ENCODE data around the gene CUL5. TPM values are rescaled to one million over a fixed set of nuclear protein-coding genes. Genes with fewer than 3 reads are reported as not detected.

The CUL5 gene
- total RNA-seq, 1 experiment from 2014 or later, result 34.3 TPM

DNA sequence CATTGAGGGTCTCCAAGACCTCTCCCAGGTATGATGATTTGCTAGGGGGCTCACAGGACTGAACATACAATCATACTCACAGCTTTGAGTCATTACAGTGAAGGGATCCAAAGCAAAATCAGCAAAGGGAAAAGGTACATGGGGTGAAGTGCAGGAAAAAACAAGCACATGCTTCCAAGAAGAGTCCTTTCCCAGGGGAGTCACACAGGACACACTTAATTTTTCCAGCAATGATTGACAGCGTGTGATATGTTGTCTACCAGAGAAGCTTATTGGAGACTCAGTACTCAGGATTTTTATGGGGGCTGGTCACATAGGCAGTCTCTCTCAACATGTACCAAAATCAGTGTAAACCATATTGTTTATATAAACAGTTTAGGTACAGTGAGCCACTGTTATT lies 25.3 kb downstream of the CUL5 start:
- peaks cover 43% of the 10 kb centered on the region for H3K79me2 ChIP-seq (ENCODE audit: low read depth)
- H3K4me3 ChIP-seq, result no peak overlapping the region
- no peak overlapping the region for H2AFZ ChIP-seq
- peaks cover 49% of the 10 kb centered on the region for H4K20me1 ChIP-seq (ENCODE audit: insufficient read depth)
- H3K4me2 ChIP-seq, result no peak overlapping the region
- BruUV-seq (replicated peaks), result no TSS peak
- no peak for DNase-seq
- intact Hi-C loops (cut with micrococcal nuclease; ENCODE audit: unreplicated experiment), result no loop called here
- no peaks in the 10 kb centered on the region for H3K4me1 ChIP-seq (replicated peaks; ENCODE audit: insufficient read depth)
- H3F3A ChIP-seq (ENCODE audit: insufficient read depth, low read depth), result no peaks in the 10 kb centered on the region
- TF ChIP-seq CTCF (conservative IDR thresholded peaks at IDR 0.05), result no peak
- TF ChIP-seq EZH2 (IDR thresholded peaks at IDR 0.05; ENCODE audit: low read depth), result no peak
- H3K9me3 ChIP-seq (ENCODE audit: insufficient read depth, low read depth), result no peaks in the 10 kb centered on the region
- no peaks in the 10 kb centered on the region for H3K27me3 ChIP-seq (ENCODE audit: insufficient read depth, low read depth)
- ChIA-PET POLR2A (ENCODE audit: unreplicated experiment) (interaction anchor here (0.9 kb wide), 1 partner anchor 15 kb away, joined by 3 read pairs; no protein-coding TSS in a partner anchor), CTCF (no interaction called here)
- H3K27ac ChIP-seq, result no peak overlapping the region
- H3K9me2 ChIP-seq (ENCODE audit: insufficient read depth), result no peaks in the 10 kb centered on the region
- peaks cover 10% of the 10 kb centered on the region; the same call in 1 of the 2 replicates for H3K36me3 ChIP-seq (ENCODE audit: low read depth)

DNA sequence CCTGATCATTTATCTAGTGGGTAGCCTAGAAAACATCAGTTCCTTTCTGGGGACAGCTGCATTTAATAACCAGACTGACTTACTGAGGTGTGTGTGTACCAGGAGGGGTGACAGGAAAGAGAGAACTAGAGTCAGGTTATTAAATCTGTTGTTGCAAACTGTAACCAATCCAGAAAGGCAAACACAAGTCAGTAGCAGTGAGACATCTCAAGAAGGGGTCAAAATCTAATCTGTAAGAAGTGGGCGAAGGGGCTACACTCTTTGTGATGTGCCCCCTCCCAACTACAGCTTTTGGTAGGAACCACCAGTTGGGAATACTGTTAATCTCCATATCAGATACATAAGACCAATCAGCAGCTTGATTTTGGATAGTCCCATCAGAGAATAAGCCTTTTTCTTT lies 26.3 kb downstream of the CUL5 start:
- Histone ChIP-seq H3K4me1 (replicated peaks; ENCODE audit: insufficient read depth) (no peaks in the 10 kb centered on the region), H3K9me3 (ENCODE audit: insufficient read depth, low read depth) (no peaks in the 10 kb centered on the region), H3F3A (ENCODE audit: insufficient read depth, low read depth) (0 out of 2 replicates have a peak, but pooled peaks cover 3% of the 10 kb centered on the region), H3K27ac (no peak overlapping the region), H3K9me2 (ENCODE audit: insufficient read depth) (no peaks in the 10 kb centered on the region), H3K79me2 (ENCODE audit: low read depth) (peaks cover 38% of the 10 kb centered on the region), H3K4me2 (no peak overlapping the region), H2AFZ (no peak overlapping the region), H3K36me3 (ENCODE audit: low read depth) (peaks cover 15% of the 10 kb centered on the region; the same call in 1 of the 2 replicates), H3K27me3 (ENCODE audit: insufficient read depth, low read depth) (no peaks in the 10 kb centered on the region), H4K20me1 (ENCODE audit: insufficient read depth) (peaks cover 52% of the 10 kb centered on the region), H3K4me3 (no peak overlapping the region)
- ChIA-PET POLR2A (ENCODE audit: unreplicated experiment) (no interaction called here), CTCF (no interaction called here)
- no TSS peak for BruUV-seq (replicated peaks)
- intact Hi-C loops (cut with micrococcal nuclease; ENCODE audit: unreplicated experiment), result no loop called here
- no peak for DNase-seq
- TF ChIP-seq EZH2 (IDR thresholded peaks at IDR 0.05; ENCODE audit: low read depth) (no peak), CTCF (conservative IDR thresholded peaks at IDR 0.05) (no peak)

DNA sequence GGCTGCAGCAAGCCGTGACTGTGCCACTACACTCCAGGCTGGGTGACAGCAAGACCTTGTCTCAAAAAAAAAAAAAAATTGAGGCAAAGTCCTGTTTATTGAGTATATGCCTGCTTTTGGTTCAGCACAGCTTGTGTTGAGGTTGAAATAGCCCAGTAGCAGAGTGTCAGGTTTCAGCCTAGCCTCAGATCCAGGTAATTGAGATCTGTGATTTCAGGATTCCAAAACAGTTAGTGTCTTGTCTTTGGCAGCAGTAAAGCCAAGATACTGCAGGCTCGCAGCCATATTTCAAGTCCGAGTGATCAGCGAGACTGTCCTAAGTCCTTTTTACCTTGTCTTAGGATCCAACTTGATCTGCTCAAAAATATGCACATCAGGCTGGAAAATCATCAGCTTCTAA lies 27.0 kb downstream of the CUL5 start:
- TF ChIP-seq CTCF (conservative IDR thresholded peaks at IDR 0.05) (no peak), EZH2 (IDR thresholded peaks at IDR 0.05; ENCODE audit: low read depth) (no peak)
- CTCF ChIA-PET, result no interaction called here
- Histone ChIP-seq H2AFZ (no peak overlapping the region), H3K79me2 (ENCODE audit: low read depth) (peaks cover 33% of the 10 kb centered on the region), H3K27me3 (ENCODE audit: insufficient read depth, low read depth) (no peaks in the 10 kb centered on the region), H3K4me2 (no peak overlapping the region), H3K4me1 (replicated peaks; ENCODE audit: insufficient read depth) (no peaks in the 10 kb centered on the region), H3F3A (ENCODE audit: insufficient read depth, low read depth) (0 out of 2 replicates have a peak, but pooled peaks cover 3% of the 10 kb centered on the region), H3K9me2 (ENCODE audit: insufficient read depth) (no peaks in the 10 kb centered on the region), H4K20me1 (ENCODE audit: insufficient read depth) (peaks cover 55% of the 10 kb centered on the region), H3K4me3 (no peak overlapping the region), H3K36me3 (ENCODE audit: low read depth) (peaks cover 15% of the 10 kb centered on the region; the same call in 1 of the 2 replicates), H3K9me3 (ENCODE audit: insufficient read depth, low read depth) (no peaks in the 10 kb centered on the region), H3K27ac (no peak overlapping the region)
- intact Hi-C loops (cut with micrococcal nuclease; ENCODE audit: unreplicated experiment), result no loop called here
- DNase-seq, result no peak
- no TSS peak for BruUV-seq (replicated peaks)
- POLR2A ChIA-PET (ENCODE audit: unreplicated experiment), result no interaction called here
